GM19043 (cell line): ENCODE measurements around the gene ITSN1.
"Not testable (repeated sequence)": the region's sequence is repeated elsewhere in the genome, so short reads cannot be mapped to it uniquely, and the experiment has no call there.

Experiments
- ATAC-seq: cut with Tn5 transposase; IDR thresholded peaks from one replicate; pipeline ENCODE4 v1.9.1; 2021; ENCODE audit warnings: low read depth; ENCODE audit not compliant: unreplicated experiment

Gene ITSN1

DNA sequence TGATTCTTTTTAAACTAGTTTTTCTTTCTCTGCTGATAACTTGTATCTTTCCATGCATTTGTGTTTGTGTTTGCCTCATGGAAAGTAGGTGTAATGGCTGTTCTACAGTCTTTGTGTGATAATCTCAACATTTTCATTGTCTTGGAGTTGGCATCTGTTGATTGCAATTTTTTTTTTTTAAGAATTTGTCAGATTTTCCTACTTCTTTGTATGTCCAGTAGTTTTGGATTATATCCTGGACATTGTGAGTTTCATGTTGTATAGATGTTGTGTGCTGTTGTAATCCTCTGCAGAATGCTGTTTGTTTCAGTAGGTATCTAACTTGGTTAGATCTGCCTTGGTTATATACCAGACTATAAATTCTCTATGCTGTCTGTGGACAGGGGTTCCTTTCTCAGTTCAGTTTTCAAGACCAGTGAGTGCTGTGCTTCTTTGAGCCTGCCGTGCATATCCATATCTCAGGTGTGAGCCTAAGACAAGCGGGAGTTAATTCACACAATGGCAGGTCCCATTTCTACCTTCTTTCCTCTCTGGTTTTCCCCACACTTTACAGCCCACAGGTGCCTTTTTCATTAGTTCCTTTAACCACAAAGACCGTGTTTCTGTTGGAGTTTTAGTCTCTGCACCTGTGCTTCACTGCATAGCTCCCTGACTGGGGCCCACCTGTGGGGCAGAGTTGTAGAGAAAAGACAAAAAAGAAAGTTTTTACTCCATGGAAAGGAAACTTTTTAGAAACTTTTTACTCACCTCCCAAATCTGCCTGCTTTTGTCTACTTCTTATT, 69.9 kb downstream of the ITSN1 start:
- ATAC-seq, result no peak

DNA sequence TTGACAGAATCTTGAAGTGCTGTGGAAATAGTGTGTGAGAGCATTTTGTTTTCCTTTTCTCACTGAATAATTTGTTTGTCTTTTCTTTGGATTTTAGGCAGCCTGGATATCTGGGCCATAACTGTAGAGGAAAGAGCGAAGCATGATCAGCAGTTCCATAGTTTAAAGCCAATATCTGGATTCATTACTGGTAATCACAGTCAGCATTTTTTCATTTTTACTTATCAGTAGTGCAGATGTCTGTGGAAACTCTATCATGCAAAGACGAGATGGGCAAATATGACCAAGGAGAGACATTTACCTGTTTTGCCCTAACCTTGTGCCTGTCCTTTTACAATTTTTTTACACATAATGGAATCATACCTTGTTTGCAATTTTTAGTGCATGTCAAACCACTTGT, 78.8 kb downstream of the ITSN1 start:
- no peak for ATAC-seq

DNA sequence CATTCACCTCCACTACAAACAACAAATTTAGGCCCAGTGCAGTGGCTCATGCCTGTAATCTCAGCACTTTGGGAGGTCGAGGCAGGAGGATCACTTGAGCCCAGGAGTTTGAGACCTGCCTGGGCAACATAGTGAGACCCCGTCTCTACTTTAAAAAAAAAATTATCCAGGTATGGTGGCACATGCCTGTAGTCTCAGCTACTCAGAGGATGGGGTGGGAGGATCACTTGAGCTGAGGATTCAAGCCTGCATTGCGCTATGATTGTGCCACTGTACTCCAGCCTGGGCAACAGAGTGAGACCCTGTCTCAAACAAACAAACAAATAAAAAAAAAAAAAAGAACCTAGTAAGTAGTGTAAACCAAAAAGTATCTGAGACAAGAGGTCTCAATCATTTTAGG, 86.8 kb downstream of the ITSN1 start:
- ATAC-seq, result not testable (repeated sequence)

DNA sequence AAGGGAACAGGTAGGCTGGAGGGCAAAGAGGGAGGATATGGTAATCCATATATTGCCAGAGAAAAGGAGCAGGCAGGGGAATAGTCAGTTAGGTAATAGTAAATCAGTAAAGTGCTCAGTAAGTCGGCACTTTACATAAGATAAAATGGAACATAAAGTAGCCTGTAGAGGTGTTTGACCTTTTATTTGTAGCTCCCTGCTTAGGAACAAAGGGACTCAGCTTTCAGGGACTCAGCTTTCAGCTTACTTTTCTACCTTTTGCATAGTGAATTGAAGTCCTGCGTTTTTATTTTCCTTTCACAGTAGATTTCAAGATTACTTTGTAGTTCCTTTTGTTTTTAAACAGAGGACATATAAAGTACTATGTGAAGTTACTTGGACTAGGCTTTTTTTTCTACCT, 87.3 kb downstream of the ITSN1 start:
- no peak for ATAC-seq

DNA sequence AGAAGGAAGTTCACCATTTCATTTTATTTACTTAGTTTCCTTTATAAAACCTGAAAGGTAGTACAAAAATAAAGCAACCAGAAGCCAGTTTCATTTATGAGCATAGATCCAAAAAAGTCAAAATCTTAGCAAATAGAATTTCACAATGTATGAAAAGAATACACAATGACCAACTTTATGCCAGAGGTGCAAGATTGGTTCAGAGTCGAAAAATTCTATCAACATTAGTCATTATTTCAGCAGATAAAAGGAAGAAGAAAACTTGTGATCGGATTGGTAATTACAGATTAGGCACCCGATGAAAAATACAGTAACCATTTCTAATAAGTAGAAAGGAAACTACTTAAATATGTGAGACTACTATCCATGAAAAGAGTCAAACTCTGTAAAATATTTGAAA, 89.1 kb downstream of the ITSN1 start:
- no peak for ATAC-seq

DNA sequence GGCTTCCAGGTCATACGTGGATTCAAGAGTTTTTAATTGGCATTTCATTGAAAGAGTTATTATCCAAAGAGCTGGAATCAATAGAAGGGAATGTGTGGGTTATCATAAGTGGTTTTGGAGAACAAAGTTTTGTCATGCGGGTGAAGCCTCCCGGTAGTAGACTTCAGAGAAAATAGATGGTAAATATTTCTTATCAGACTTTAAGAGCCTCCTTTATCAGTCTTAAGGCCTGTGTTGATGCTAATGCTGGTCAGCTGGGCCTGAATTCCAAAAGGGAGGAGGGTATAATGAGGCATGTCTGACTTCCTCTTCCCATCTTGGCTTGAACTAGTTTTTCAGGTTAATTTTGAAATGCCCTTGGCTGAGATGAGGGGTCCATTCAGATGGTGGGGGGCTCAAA, 89.7 kb downstream of the ITSN1 start:
- no peak for ATAC-seq

DNA sequence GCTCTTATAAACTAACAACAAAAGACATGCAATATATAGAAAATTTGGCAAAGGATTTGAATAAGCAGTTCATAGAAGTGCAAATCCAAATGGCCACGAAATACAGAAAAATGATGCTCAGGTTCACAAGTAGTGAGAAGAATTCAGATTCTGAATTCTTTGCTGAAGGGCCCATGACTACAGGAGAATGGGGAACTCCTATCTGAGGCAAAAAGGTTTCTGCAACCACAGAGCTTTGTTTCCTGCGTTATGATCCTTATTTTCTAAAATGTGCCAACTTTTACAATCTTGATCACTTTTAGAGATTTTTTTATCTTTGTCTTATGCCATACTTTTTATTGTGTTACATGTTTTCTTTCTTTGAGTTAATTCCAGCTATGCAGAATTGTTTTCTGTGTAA, 91.3 kb downstream of the ITSN1 start:
- ATAC-seq, result no peak

DNA sequence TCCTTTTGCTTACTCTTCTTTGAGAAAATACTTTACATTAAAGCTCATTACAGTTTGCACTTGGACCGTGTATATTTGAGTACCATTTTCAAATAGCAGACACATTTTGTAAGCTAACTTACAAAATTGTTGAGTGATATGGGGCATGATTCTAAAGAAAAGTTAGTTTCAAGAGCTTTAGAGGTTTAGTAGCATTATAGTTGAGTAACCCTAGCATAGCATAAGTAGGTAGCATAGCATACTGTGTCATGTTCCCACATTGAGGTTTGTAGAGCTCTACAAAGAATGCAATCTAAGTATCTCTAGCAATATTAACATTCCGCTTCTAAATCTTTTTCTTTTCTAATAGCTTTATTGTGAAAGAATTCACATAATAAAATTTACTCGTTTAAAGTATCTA, 92.0 kb downstream of the ITSN1 start:
- no peak for ATAC-seq

DNA sequence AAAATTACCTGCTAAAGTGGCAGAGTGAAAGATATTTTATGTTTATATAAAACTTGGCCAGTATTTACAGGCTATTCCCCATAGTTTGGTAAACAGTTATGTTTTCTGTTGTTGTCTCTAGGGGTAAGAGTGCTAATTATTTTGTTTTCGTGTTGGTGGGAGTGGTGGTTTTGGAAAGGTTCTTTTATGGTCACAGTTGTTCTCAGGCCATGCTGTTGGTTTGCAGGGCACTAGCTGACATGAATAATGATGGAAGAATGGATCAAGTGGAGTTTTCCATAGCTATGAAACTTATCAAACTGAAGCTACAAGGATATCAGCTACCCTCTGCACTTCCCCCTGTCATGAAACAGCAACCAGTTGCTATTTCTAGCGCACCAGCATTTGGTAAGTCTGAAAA, 92.5 kb downstream of the ITSN1 start:
- no peak for ATAC-seq

DNA sequence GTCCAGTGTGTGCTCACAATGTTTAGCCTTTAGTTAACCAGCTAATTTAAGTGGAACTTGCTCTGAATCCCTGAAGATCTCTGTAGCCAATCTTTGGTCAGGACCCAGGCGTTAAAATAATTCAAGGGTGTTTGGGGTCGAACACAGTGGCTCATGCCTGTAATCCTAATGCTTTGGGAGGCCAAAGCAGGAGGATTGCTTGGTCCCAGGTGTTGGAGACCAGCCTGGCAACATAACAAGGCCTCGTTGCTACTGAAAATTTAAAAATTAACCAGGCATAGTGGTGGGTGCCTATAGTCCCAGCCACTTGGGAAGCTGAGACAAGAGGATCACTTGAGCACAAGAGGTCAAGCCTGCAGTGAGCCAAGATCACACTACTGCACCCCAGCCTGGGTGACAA, 94.3 kb downstream of the ITSN1 start:
- no peak for ATAC-seq

DNA sequence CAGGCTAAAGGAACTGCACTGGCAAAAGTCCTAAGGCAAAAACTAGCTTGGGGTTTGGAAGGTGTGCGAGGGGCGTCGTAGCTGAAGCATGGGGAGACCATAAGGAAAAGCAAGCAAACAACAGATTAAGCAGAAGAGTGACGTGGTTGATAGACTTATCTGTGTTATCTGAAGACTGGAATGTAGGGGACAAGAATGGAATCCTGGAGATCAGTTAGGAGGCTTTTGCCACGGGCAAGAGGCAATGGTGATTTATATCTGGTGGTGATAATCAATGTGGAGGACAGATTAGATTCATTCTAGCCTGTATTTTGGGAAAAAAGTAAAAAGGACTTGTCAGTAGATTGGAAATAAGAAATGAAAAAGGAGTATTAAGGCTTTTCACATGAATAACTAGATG, 97.4 kb downstream of the ITSN1 start:
- no peak for ATAC-seq

DNA sequence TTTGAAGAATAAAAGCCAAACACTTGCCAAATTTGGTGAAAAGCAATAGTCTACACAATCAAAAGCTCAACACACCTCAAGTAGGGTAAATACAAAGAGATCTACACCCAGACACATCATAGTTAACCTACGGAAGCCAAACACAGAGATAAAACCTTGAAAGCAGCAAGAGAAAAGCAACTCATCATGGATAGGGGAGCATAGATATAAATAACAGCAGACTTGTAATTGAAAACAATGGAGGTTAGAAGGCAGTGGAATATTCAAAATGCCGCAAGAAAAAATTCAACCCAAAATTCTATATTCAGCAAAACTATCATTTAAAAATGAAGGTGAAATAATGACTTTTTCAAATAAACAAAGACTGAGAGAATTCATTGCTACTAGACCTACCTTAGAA, 105.1 kb downstream of the ITSN1 start:
- no peak for ATAC-seq

DNA sequence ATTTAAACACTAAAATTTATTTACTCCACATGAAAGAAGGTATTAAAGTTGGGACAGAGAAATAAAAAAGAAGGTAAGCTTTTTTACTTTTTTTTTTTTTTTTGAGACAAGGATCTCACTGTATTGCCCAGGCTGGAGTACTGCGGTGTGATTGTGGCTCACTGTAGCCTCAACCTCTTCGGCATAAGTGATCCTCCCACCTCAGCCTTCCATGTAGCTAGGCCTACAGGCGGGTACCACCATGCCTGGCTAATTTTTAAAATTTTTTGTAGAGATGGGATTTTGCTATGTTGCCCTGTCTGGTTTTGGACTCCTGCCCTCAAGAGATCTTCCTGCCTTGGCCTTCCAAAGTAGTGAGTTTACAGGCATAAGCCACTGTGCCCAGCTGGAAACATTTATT, 106.6 kb downstream of the ITSN1 start:
- no peak for ATAC-seq

DNA sequence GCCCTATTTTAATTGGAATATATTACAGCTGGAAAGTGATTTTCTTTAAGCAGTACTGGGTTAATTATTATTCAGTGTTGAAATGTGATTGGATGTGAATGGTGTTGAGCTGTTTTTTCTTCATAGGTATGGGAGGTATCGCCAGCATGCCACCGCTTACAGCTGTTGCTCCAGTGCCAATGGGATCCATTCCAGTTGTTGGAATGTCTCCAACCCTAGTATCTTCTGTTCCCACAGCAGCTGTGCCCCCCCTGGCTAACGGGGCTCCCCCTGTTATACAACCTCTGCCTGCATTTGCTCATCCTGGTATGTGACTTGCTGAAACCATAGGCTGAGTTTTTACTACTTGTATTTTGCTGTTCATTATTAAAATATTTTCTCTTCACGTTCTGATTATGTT, 107.7 kb downstream of the ITSN1 start:
- no peak for ATAC-seq

DNA sequence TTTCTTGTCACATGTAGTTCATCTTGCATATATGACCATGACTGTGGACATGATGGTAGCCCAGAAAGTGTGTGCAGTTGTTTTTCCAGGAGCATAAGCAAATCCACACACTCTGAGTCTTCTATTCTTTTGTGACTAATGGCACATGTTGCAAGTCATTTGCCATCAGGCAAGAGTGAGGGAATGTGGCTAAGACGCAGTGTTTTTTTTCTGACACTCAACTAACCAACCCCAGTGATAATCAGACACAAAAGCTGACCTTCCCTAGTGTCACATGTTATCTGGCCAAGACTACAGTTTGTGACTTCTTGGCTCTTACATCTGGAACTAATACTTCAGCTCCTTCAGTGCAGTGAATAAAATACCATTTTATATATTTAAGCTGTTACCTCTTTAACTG, 108.8 kb downstream of the ITSN1 start:
- no peak for ATAC-seq

DNA sequence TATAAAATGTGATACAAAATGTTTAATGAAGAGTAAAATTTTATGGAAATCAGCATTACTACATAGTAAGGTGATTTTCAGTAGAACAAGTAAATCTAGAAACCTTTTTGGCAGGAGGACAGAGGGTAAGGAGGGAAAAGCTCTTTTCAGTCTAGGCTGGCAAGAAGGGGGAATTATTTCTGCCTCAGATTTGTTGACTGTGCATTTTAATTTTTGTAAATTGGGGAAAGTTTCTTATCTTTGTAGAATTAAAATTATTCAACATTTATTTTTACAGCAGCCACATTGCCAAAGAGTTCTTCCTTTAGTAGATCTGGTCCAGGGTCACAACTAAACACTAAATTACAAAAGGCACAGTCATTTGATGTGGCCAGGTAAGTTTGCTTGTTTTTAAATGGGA, 109.2 kb downstream of the ITSN1 start:
- ATAC-seq, result no peak

DNA sequence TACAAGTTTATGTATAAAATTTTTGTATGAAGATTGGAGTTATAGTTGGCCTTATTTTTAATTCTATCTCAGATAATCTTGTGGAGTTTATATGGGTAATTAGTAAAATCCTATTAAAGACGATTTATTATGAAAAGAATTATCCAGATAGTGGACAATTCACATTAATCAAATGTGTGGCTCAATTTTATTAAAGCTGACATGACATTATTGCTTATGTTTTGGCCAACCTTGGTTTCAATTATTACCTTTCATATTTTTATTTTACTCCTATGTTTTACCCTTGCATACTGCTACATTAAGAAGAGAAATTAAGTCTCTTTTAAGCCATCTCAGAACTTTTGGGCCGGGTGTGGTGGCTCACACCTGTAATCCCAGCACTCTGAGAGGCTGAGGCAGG, 110.0 kb downstream of the ITSN1 start:
- ATAC-seq, result no peak

DNA sequence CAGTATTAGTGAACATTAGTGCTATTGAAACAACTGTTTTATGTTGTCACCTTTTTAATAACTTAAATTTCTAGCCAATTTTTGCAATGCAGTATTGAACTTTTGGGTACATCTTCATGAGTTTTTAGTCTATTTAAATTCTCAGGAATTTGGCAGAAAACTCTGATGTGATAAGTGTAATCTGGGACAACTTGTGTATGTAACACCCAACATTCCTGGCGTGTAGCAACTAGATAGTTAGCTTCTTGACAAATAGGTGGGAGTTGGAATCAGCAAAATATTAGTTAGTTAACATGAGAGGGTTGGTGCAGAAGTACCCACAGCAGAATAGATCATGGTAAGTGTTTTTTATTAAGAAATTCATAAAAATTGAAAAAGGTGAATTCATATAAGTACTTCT, 111.6 kb downstream of the ITSN1 start:
- no peak for ATAC-seq

DNA sequence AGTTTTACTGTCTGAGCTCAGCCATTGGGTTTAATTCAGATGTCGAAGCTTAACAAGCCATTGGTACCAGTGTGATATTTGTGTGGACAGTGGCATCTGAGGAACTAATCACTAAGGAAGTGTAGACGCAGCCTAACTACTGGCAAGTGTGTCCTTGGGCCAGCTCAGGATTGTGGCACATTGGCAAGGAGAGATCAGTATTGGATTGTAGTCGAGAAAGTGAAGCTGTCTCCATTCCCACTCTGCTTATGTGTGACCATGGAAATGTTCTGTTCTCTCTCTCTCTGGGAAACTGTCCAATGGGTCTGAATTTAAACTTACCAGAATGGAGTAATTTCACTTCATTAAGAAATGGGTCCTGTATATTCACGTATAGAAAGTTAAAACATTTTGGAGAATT, 112.2 kb downstream of the ITSN1 start:
- no peak for ATAC-seq

DNA sequence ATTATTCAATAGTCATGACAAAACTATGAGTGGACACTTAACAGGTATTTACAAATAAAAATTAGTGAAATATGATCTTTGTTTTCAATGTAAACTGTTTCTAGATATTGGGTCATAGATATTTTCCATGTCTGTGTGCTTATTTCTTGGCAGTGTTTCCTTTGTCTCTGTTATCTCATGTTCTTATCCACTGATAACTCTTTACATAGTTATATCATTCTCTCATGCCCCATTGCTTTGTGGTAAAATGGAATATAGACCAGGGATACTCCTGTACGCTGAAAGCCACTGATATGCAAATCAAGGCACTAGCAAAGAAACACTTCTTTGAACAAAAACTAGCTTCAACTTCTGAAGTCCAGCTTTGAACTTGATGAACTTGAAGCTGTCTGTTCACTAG, 113.1 kb downstream of the ITSN1 start:
- no peak for ATAC-seq

DNA sequence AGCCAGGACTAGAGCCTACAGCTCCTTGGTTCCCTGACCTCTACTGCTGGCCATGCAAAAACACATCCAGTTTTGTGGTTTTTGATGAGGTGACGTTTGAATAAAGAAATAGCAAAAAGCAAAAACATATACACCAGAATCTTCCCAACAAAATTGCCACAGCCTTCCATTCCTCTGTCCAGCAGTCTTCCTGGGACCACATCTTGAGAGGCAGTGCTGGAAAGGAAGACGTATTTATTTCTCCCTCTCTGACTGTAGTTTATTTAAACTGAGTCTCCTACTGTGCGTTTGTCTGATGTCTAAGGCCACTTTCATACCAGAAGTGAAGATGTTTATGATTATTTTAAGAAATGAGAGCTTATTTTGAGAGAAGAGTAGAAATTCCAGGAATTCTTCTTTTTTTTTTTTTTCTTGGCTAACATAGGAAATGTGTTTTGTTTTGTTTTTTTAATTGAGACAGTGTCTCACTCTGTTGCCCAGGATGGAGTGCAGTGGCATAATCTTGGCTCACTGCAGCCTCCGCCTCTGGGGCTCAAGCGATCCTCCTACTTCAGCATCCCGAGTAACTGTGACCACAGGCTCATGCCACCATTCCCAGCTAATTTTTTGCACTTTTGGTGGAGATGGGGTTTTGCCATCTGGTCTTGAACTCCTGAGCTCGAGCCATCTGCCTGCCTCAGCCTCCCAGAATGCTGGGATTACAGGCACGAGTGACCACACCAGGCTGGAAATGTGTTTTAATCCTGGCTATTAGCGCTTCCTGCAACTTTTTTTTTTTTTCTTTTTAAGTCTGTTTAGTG, 118.5 kb downstream of the ITSN1 start:
- ATAC-seq, result no peak

DNA sequence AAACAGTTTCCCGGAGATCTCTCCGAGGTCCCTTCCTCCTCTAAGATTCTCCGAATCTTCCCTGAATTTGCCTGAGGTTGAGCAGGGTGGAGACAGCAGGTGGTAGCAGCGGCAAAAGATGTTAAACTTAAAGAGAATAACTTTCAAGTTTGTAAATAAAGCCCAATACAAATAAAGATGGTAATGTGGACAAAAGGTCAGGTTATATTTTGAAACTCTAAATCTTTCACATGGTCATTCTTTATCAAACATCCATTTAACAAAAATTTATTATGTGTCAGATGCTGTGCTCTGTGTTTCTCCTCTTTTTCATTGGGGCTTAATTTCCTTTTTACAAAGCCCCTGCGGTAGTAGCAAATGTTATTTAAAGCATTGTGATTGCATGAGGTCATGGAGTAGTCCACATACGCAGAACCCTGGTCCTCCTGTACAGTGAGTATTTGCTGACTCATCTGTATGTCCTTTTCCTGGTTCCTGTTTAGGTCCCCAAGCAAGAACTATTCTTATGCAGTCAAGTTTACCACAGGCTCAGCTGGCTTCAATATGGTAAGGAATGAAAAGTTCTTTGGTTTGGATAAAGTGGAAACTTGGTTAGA, 119.2 kb downstream of the ITSN1 start:
- no peak for ATAC-seq
